HT-29 (cell line): Measurements from ENCODE around the gene KISS1R. TPM values are rescaled to one million over a fixed set of nuclear protein-coding genes. Genes with fewer than 3 reads are reported as not detected.
"Not testable (repeated sequence)": the region's sequence is repeated elsewhere in the genome, so short reads cannot be mapped to it uniquely, and the experiment has no call there.

ENCODE experiments used
- DNase-seq: peaks from one replicate; pipeline ENCODE4 v3.0.0-alpha.2; 2015; ENCODE audit warnings: low spot score
- total RNA-seq: library from RNA; depleted of rRNA; stranded (reverse); fragments of >200 nt; shearing (Covaris generic); gene quantifications from 2 replicates; pipeline ENCODE4 v1.2.3, GENCODE V29; 2014

The KISS1R gene
- total RNA-seq, 1 experiment from 2014 or later = not detected

- no peak for DNase-seq
Measured at GRCh38 chr19:881385-882071, 35.6 kb upstream of the KISS1R start.

DNA sequence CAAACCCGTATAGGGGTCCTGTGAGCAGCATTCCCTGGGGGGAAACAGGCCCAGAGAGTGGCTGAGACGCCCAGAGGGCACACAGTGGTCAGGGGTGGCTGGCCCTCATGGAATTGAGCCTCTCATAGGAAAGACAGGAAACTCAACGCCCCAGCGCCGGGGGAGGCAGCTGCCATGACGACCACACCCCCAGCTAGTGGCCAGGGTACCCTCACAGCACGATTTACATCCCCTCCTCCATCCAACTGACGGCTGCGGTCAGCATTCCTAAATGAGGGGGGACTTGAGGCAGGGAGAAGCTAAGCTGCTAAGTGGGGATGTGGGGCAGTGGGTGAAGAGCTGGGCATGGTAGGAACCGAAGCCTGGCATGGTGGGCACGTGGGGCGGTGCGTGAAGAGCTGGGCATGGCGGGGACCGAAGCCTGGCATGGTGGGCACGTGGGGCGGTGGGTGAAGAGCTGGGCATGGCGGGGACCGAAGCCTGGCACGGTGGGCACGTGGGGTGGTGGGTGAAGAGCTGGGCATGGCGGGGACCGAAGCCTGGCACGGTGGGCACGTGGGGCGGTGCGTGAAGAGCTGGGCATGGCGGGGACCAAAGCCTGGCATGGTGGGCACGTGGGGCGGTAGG, 34.1 kb upstream of the KISS1R start:
- DNase-seq = no peak

DNA sequence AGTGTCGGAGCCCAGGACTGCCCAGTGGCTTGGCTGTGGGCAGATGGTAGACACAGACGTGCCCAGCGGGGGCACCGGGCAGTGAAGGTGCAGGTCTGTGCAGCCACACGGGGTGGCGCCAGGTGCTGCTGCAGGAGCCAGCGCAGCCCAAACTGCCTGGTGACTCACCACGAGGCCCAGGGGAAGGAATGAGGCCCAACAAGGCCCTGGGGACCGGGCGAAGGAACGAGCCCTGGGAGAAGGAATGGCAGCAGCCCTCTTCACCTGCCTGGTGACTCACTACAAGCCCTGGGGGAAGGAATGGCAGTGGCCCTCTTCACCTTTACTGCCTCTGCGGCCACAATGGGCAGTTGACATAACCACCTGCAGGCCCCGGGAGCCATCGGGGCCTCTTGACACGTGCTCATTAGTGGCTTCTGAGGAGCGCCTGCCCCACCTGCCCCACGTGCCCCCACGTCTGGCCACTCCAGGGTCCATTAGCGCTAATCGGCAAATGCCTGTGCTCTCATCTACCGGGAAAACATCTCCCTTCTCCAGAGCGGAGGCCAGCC, 33.4 kb upstream of the KISS1R start:
- DNase-seq = peak; percentile 85

DNA sequence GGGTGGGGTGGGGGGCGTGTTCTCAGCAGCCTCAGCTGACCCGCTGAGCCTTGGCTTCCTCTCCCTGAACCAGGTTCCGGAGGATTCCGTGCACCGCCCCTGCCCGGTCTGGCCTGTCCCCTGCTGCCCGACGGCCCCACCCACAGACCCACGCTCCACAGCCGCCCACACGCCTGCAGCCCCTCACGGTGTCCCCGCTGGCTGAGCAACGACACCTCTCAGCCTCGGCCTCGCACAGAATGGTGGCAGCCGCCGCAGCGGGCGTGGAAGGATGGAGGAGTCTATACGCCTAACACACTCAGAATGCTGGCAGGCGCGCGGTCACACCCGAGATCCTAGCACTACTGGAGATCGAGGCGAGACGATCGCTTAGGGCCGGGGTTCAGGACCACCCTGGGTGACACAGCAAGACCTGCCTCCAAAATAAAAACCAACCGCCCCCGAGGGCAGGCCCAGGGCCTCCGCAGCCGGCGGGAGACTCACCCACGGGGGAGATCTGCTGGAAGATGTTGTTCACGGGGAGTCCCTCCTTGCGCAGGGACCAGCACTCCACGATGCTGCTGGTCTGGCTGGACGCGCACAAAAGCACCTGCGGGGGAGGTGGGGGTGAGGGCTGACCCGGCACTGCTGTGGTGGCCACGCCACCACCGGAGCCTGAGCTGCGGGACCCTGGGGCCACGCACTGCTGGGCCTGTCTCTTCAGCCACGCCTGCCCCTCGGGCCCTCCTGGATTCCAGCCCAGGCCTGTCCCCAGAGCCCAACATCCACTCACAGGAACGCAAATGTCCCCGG, 32.5 kb upstream of the KISS1R start:
- no peak for DNase-seq

DNA sequence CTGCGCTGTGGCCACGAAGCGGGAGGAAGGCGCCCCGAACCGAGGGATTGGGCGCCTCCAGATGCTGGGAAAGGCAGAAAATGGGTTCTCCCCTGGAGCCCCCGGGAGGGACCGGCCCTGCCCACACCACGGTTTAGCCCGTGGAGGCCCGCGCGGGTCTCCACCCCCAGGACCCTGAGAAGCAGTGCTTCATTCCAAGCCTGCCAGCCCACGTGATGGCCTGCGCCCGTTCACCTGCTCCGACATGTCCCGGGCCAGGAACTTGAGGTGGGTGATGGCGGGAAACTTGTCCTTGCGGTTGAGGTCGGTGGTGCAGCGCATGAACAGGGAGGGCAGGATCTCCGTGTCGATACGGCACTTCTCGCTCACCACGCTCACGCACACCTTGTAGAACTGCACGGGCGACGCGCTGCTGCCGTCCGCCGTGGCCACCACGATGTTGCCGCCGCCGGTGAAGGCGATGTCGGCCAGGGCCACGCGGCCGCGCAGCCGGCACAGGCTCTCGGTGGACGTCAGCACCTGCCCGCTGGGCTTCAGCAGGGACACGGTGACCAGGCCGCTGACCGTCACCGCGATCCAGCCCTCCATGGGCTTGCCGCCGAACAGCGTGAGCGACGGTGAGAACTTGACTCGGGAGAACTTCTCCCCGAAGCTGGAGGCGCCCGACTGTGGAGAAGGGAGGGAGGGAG, 31.5 kb upstream of the KISS1R start:
- DNase-seq = no peak

DNA sequence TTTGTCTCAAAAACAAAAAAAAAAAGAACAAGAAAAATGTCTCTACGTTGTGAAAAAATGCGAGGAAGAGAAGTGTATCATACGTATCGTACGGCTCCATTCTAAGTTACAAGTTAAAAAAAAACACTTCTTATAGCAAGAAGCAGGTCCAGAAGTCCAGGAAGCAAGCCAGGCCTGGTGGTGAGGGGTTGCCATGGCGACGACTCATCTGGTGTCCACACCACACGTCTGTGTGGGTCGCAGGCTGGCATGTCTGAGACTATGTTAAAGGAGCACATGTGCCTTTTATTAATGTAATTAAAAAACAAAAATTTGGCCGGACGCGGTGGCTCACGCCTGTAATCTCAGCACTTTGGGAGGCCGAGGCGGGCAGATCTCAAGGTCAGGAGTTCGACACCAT, 30.1 kb upstream of the KISS1R start:
- DNase-seq = no peak

- no peak for DNase-seq
Measured at GRCh38 chr19:887599-887998, 29.5 kb upstream of the KISS1R start.

- no peak for DNase-seq
Measured at GRCh38 chr19:888581-889385, 28.4 kb upstream of the KISS1R start.

DNA sequence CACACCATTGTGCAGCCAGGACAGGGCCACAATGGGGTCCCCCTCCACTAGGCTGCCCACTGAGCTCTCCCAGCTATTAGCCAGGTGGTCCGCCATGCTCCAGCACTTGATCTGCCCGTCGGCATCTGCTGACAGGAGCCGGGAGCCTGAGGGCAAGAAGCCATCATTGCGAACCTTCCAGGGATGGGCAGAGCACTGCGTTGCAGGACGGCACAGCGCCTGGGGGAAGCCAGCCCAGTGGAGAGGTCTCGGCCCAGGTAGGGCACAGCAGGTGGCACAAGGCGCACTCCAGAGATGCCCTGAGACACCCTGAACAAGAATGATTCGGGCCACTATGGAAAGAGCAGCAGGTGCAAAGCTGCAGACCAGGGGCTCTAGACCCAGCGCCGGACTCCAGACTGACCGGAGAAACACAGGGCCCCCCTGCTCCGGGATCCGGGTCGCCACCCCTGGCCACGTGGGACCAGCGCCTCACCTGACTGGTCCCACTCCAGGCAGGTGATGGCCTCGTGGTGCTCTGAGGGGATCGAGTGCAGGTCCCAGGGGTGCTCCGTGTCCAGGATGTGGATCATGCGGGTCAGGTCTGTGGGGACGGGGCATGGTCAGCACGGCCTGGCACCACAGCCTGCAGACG, 27.4 kb upstream of the KISS1R start:
- DNase-seq = no peak

DNA sequence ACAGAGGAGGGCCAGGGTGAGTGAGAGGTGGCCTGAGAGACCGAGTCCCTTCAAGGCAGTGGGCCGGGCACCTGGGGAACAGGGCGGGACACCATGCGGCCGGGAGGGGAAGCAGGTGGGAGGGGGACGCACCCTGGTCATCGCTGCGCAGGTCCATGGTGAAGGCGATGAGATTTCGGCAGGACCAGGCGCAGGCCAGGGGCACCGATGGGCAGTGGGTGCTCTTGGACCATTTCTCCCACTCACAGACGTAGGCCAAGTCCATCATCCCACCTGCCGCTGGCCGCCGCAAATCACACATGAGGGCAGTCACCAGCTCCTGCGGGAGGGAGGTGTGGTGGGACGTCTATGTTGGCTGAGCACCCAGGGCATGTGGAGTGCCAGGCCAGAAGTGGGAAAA, 26.3 kb upstream of the KISS1R start:
- no peak for DNase-seq

- DNase-seq = not testable (repeated sequence)
Measured at GRCh38 chr19:891421-892200, 25.5 kb upstream of the KISS1R start.

DNA sequence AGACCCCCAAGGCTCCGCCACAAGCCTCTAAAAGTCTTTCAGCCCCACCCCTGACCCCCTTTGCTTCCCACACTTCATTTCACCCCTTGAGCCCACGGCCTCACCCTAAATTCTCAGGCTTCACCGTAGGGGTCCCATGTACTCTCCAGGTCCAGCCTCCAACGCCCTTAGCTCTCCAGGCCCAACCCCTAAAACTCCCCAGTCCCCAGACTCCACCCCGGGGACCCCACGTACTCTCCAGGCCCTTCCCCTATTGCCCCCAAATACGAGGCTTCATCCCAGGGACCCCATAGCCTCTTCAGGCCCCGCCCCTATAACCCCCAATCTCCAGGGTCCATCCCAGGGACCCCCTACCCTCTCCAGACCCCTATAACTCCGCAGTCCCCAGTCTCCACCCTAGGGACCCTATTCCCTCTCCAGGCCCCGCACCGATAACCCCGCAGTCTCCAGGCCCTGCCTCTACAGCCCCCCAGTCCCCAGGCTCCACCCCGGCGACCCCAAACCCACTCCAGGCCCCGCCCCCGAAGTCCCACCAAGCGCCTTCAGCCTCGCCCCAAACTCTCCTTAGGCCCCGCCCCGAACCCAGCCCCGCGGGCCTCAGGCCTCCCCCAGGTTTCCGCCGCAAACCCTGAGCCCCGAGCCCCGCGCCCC, 24.8 kb upstream of the KISS1R start:
- no peak for DNase-seq

DNA sequence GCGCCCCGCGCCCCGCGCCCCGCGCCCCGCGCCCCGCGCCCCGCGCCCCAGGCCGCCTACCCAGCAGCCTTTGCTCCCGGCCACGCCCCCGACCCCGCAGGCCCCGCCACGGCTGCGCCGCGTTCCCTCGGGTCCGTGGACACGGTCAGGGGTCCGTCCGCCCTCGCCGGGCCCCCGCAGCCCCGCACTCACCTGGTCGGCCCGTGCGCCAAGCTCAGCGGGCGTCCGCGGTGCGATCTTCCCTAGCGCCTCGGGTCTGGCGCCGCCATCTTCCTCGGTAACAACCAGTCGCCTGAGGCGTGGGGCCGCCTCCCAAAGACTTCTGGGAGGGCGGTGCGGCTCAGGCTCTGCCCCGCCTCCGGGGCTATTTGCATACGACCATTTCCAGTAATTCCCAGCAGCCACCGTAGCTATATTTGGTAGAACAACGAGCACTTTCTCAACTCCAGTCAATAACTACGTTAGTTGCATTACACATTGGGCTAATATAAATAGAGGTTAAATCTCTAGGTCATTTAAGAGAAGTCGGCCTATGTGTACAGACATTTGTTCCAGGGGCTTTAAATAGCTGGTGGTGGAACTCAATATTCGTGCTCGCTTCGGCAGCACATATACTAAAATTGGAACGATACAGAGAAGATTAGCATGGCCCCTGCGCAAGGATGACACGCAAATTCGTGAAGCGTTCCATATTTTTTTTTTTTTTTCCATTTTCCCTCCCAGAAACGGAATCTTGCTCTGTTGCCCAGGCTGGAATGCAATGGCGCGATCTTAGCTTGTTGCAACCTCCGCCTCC, 24.0 kb upstream of the KISS1R start, which contains the start of the genes MED16 and RNU6-9:
TSS of gene MED16 (minus strand) at position 294 of the 796 bp plus-strand sequence. CDS start 2,056 bp downstream, outside the sequence.
TSS of gene RNU6-9 (plus strand) at position 591 of the 796 bp plus-strand sequence.
- peak; percentile 90 for DNase-seq

DNA sequence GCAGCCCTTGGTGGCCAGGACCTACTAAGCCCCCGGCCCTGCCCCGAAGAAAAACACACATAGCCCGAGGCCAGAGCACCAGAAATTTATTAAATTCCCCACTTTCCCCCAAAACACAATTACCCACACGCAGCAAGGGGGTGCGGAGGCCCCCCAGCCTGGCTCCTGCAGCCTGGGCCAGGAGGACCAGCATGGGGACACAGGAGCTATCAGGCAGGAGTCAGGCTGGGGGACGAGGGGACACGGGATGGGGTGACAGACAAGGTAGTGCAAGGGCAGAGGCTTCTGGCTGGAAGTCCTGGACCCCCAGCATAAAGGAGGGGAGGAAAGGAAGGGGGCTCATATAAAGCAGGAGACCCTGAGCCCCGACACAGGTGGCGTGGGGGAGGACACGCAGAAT, 20.7 kb upstream of the KISS1R start:
- DNase-seq = no peak

- DNase-seq = no peak
Measured at GRCh38 chr19:896999-897398, 20.1 kb upstream of the KISS1R start.

DNA sequence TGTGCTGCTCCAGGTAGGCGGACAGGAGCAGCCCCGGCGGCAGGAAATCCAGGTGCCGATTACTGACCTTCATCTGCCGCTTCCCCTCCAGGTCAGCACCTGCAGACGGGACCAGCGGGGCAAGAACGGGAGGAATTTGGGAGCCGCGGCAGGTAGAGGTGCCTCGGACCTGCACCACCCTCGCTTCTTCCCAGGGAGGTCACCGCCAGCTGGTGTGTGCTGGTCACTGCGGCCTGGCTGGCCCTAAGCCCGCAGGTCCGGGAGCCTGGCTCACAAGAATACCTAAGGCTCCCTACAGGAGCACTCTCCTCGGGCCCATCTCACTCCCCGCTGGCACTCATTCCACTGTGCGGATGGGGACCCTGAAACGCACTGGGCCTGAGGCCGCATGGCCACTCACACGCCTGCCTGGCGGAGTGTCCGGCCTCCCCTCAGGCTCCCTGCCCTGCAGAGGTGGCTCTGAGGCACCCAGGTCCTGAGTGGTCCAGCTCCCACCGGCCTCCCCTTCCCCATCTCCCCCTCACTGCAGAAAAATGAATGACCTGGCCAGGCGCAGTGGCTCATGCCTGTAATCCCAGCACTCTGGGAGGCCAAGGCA, 19.6 kb upstream of the KISS1R start:
- DNase-seq = no peak

- DNase-seq = no peak
Measured at GRCh38 chr19:898663-899062, 18.5 kb upstream of the KISS1R start.
